Eye (tissue), 1 donor: ENCODE measurements around the gene MYBBP1A.

Experiments
- DNase-seq: peaks from one replicate; pipeline ENCODE4 v3.0.0-alpha.2; 2015

The MYBBP1A gene

DNA sequence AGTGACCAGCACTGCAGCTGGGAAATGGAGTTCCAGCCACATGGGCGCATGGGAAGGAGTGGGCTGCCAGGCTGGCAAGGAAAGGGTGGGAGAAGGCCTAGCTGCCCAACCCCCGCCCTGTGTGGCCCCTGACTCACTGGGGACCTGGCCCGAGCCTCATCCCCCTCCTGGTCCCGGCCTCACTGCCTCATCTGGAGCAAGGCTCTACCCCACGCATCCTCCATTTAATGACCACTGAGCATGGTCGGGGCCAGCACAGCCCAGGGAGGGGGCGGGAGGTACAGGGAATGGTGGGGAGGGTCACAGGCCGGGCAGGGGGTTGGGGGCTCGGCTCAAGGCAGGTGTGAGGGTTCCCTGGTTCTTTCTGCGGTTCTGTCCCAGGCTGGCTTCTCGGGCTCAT, 40.4 kb downstream of the MYBBP1A start:
- DNase-seq: no peak

DNA sequence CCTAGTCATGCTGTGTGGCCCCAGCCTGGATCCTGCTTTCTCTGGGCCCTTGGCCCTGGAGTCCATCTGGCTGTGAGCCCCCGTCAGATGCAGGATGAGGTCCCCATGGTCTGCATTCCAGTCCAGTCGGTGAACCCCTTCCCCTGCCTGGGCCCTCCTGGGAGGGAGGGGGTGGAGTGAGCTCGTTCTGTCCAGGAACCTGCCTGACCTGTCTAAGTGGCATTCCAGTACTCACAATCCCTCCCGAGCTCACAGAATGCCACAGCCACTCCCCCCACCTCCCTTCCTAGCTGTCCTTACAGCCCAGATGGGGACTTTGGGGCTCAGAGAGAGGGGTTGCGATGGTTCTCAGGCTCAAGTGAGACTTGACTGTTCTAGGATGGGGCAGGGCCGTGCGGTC, 41.0 kb downstream of the MYBBP1A start:
- no peak for DNase-seq

DNA sequence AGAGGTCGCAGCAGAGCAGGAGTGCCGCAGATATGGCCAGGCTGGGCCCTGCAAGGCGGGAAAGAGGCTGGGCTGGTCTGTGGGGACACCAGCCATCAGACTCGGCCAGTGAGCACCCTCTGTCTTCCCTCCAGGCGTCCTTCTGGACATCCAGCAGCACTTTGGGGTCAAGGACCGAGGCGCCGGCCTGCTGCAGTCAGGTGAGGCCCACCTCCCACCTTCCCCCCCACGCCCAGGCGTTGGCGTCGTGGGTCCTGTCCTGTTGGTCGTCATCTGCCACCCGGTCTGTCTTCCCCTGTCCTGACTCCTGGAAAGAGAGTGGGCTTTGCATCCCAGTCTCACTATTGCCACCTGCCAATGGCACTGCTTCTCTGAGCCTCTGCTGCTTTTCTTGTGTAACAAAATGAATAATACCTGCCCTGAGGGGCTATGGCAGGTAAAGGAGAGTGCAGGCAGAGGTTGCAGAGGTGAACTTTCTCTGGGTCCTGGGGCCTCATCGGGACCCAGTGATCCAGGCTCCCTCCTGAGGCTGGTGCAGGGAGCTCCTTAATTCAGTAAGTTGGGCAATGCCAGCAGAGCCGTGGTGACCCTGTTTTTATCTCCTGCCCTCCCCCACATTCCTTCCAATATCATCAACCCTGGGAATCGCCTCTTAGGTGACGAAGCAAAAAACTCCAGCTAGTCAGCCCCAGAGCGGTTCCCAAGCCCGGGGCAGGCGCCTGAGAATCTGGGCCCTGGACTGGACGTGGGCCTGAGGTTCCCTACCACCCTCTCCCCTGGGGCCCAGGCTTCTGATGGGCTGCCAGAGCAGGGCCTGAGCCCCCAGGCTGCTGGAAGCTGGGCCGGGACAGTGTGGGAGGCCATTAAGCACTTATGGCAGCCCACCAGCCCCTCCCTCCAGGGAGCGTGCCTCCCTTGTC, 41.8 kb downstream of the MYBBP1A start:
- DNase-seq: no peak

DNA sequence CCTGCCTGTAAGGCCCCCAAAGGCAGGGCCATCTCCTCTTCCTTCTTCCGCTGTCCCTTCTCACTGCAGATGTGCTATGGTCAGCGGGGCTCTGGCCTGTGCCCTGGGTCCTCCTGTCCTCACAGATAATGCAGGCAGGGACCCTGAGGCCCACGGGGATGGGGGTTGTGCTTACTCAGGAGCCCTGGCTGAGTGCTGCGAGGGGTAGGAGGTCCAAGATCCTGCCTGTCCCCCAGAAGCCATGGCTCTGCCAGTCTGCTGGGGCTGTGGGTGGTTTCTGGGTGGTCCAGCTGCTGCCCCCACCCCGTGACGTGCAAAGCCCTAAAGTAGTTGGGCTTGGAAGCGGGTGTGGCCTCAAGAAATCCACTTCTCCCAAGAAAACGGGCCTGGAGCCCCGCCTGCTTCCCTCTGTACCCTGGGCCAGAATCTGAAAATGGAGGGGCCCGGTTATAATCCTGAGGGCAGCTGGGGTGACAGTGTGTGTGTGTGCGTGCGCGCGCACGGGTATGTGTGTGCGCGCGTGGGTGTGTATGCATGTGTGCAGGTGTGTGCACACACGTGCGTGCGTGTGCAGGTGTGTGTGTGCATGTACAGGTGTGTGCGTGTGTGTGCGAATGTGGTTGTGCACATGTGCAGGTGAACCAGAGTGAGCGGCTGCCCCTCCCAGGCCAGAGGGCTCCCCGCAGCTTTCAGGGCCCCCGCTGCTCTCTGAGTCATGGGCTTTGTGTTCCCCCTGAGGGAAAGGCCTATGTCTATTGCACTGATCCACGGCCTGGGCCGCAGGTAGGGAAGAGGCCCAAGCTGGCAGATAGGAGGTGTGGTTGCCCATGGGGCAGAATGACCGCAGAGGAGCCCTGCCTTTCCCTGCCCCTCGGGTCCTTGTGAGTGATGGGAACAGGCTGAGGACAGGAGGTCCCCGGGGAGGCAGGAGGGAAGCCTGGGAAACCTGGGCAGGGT, 42.8 kb downstream of the MYBBP1A start:
- no peak for DNase-seq

DNA sequence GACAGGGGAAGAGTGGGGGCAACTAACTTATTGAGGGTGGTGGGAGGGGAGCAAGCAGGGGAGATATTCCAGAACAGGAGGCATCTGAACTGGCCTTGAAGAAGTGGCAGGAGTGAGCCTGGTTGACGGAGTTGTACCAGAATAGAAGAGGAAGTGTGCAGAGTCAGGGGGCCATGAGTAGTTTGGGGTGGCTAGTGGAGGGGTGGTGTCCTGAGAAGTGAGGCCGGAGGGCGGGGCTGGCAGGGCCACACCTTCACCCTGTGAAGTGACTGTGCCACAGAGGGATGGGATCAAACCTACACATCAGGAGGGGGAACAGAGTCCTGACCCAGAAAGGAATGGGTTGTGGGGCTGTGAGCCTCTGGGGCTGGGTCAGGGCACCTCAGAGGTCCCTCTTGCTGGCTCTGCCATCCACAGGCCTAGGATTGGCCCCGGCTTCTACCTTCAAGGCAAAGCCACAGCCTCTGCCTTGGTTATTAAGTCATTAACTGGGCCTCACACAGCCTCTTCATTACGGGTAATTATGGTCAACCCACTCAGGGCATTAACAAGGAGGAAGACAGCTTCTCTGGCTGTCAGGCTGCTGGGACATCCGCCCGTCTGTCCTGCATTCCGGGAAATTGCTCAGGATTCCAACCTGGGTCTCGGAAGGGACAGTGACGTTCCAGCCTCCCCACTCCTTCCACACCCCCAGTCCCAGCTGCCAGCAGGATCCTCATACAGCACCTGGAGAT, 43.8 kb downstream of the MYBBP1A start:
- DNase-seq: no peak

DNA sequence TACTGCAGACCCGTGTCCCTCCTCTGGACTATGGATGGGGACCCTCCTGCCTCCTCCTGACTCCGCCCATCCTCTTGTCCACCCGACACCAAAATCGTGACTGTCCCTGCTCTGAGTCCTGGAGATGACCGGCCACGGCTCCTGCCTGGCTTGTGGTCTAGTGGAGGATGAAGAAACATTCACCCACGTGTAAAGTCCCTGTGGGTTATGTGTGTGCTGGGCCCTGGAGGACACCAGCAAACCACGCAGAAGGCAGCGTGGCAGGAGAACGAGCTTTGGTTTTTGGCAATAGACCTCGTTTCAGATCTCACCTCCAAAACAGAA, 44.6 kb downstream of the MYBBP1A start:
- no peak for DNase-seq

DNA sequence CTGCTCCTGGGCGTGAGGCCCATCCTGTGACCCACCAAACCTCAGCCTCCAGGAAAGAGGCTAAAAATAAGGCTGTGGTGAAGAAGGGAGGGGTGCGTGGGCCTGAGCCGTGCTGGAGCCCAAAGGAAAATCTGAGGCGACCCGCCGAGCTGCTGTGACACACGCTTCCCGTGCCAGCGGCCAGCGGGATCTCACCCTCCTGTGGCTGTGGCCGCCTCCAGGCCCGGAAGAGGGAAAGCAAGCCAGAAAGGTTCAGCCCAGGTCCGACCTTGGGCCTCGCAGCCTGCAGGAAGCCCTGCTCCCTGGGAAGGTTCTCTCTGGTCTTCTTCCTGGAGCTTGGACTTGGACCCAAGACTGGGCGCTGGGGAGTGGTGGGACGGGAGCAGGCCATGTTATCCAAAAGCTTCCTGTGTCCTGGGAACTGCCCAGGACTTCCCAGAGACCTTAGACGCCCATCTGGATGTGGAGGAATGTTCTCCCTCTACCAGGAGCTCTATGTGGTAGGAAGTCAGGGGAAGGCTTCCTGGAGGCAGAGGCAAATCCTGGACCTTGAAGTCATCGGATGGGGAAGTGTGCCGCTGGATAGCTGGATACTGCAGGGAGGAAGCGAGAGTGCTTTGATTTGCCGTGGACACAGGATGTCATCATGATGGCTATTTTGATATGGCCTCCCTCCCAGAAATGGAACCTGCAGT, 45.1 kb downstream of the MYBBP1A start:
- no peak for DNase-seq

DNA sequence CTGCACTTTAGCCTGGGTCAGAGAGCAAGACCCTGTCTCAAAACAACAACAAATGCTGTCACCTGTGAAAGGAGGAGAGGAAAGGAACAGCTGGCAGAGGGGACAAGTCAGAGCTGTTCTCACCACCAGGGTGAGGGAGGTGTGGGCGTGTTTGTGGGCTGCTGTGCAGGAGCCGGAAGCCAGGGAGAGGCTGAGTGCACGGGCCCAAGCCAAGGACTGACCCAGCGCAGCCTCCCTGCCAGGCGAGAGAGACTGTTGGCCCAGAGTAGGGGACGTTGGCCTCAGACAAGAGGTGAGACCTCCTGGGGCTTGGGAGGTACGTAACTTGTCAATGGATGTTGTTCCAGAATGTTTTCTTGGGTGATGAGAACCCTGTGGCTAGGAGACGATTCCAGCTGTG, 45.8 kb downstream of the MYBBP1A start:
- no peak for DNase-seq

DNA sequence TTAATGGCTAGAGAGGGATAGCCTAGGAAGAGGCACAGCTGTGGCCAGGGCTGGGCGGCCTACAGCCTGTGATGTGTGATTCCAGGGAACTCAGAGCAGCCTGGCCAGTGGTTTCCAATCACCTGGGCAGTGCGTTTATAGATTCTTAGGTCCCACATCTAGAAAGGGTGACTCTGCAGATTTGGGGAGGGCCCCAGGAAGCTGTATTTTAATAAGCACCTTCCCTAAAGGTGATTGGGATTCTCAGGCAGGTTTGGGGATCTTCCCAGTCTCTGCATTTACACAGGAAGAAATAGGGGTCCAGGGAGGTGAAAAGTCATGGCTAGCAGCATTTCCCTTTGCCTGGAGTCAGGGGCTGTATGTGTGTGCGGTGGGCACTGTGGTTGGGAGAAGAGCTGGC, 47.0 kb downstream of the MYBBP1A start:
- no peak for DNase-seq

DNA sequence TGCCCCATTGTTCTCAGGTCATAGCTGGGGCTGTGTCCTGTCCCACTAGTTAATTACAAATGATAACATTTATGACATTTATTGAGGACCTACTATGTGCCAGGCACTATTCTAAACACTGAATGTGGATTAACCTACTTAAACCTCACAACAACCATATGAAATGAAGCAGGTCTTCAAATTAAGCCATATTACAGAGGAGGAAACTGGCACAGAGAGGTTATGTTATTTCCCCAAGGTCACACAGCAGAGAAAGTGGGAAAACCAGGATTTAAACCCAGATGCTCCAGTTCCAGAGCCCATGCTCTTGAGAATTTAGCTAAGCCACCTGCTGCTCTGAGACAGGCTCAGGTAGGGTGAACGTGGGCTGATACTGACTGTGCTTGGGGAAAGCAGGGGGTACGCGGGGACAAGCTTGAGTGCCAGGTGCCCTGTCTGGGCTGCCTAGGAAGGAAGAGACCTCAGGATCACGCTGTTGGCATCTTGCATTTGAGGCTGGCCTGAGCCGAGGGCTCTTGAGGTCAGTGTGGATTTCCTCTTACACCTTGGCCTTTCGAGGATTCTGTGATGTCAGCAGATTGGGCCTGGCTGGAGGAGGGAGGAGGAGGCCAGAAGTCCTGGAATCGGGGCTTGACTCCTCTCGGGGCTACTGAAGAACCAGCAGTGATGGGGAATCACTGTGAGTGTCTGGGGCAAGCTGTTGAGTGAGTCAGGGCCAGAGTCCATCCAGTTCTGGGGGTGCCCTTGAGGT, 47.6 kb downstream of the MYBBP1A start:
- no peak for DNase-seq

DNA sequence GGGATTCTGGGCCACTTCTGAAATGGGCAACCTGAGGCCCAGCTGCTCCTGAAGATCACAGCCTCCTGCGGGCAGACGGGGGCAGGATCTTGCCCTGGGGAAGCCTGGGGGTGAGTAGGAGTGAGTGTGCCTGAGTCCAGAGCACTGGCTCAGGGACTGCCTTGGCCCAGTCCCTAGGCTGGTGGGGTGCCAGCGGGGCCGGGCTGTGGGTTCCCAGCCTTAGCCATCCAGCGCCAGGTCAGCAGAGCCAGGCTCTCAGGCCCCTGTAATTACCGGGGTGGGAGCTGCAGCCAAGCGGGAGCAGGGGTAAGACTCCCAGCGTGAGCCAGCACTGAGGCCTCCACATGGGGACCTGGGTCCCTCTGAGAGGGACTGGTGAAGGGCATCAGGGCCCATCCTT, 48.3 kb downstream of the MYBBP1A start:
- DNase-seq: no peak

DNA sequence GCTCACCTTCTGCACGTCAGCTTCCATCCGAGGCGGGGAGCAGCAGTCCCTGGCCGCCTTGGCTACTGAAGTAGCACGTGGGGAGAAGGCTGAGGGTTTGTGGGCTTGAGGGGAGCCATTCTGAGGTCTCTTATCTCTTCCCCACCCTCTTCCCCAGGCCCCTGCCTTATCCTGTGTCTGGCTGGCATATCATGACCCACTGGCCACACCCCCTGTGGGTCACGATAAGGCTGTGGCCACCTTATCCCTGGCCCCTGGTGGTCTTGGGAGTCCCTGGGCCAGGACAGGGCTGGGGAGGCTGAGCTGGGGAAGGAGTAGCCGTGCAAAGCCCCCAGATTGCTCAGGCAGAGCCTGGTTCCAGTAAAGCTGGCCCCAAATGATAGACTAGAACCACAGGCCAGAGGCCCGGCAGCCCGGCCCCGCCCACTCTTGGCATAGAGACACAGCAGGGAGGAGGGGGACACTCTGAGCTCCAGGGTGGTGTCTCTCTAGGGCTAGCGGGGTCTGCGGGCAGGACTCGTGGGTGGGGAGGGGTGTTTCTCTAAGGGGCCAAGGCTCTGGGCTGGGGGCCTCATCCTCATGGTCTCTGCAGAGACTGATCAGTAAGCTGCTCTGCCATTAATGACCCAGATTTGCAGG, 48.9 kb downstream of the MYBBP1A start:
- DNase-seq: no peak

DNA sequence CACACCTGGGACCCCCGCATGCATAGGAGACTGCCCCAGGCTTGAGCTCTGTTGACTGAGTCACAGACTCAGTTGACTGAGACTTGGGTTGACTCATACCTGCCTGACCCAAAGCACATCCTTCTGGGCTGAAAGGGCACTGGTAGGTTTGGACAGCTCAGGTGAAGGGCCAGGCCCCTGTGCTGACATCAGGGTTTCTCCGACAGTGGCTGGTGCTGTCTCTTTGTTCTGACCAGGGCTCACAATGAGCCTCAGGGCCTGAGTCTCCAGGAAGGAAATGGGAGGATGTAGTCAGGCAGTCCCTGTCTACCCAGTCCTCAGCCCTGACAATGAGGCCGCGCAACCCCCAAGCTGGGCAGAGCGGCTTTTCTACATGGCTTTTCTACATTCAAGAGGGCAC, 50.0 kb downstream of the MYBBP1A start:
- no peak for DNase-seq

DNA sequence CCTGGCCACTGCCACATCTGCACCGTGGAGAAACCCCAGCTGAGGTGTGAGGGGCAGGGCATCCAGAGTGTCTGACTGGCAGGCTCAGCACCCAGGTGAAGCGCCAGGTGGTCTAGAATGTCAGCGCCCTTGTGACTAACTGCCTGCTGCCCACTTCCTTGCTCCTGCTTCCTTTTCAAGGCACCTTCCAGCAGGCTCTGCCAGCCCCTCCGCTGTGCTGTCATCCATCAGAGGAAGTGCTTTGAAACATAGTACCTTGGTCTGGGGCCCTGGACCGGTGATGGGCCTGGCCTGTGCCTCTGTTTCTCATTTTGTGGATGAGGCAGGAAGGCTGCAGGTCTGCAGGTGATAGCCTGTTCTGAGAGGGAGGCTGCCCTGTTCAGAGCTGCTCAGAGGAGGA, 51.0 kb downstream of the MYBBP1A start:
- no peak for DNase-seq

DNA sequence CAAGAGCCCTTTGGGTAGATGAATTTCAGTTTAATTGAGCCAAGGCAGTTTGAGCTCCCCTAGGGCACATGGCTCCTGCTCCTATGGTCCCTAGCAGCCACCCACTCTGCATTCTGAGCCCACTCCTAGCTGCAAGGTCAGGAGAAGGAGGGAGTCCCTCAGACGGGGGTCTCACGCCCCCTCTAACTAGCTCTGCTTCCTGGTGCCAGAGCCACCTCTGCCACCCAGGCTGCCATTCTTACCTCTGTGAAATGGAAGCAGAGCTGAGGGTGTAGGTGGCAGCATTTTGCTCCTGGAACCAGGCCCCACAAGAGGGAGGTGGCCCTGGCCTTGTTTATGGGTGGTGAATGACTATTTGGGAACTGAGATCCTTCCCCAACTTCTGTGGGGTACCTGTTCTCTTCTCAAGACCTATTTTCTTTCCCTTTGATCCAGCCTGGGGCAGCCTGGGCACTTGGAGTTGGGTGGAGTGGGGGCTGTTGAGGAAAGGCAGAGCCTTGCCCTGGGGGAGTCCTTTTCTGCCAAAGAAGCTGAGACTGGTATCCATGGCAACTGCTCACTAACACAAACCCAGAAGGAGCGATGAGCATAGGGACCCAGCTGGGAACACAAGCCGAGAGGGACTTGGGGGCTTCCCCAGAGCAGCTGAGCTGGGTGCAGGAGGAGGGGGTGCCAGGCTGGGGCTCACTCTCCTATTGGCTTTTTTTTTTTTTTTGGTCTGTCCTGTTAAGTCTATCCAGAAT, 51.7 kb downstream of the MYBBP1A start:
- DNase-seq: no peak

DNA sequence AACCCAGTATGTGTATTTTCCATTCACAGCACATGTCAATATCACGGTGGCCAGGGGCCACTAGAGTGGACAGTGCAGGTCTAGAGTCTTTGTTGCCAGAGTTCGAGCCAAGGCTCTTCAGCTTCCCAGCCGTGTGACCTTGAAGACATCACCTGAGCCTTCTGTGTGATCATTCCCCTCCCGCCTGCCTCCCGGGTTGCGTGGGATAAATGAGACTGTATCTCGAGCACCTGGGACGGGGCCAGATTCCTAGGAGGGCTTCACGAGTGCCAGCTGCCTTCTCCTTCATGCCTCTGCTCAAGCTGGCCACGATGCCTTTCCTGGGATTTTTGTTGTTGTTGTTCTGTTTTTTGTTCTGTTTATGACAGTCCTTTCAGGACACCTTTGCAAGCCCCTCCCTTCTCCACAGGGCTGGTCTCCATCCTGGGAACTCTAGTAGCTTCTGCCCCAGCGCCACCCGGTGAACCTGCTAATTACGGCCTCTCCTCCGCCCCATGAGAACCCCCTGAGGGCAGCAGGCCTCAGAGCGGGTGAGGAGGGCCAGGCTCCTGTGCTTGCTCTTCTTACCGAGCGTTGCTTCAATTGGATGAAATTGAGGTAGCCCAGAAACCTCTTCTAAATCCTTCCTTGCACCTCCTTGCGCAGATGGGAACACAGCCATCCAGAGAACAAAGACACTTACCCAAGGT, 52.6 kb downstream of the MYBBP1A start:
- DNase-seq: no peak

DNA sequence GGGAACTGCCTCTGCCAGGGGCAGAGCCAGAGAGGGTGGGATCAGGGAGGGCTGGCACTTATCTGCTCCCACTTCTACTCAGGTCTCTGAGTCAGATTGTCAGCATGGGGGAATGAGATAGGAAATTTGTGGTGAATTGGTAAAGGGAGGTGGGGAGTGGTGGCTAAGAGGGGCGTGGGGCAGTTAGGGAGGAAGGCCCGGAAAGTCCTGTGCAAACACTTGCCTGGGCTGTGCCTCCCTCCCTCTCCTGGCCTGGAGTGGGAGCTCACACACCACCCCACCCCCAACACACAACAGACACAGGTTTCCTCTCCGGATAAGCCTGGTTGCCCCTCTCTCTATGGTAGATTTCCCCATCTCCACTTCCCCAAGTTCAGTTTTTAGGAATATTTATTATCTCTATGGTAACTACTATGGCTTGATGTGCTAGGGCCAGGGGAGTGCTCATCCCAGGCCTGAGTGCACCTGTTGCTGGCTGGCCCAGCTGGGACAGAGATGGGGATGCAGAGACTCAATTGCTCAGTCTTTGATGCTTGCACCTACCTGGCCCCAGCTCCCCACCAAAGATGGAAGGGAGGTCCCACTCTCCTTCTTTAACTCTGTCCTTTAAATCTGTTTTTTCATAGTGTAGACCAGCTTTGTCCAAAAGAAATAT, 53.8 kb downstream of the MYBBP1A start:
- DNase-seq: no peak

DNA sequence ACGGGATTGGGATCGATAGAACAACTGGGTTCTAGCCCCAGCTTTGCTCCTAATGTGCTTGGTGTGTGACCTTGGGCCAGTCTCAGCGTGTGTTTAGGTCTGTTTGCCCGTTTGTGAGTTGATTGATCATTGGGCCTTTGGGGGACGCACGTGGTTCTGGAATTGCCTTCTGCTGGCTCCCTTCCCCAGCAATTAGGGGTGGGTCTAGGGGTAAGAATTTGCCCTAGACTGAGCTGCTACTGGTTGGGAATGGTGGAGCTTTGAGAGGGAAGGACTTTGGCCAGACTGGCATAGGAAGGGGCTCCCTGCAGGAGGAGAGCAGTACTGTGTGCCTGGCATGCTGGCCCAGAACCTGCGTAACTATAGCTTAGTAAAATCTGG, 55.0 kb downstream of the MYBBP1A start:
- DNase-seq: no peak

DNA sequence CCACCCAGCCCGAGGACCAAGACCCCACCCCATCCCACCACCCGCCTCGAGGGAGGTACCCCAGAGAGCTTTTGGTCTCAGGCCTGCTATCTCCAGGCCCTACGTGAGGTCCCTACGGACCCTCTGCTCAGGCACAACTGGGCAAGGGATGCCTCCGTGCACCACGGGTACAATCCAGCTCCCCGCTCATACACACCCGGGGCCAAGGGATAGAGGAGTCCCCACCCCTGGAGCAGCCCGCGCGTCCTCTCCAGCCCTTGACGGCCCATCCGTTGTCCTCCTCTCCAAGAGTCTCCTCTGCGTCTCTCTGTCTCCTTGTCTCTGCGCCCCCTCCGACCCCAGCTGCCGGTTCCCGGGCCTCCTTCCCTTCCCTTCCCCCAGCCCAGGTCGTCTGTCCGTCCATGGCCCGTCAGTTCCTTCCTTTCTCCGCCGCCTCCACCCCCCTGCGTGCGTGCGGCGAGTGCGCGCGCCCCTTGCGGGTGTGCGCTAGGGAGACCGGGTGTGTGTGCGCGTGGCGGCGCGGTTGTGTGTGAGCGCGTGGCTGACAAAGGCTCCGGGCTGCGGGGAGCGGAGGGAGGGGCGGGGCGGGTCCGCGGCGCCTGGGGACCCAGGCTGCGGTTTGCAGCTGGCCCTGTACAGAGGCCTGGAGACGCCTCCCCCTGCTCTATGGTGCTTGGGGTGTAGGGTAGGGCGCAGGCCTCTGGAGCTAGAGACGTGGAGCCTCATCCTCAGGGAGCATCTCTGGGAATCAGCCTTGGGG, 55.6 kb downstream of the MYBBP1A start:
- peak; percentile 82 for DNase-seq
